Sigmoid colon (tissue), 3 donors: ENCODE measurements around the gene NID2.

Source experiments
- CTCF ChIP-seq, 4 experiments: fragments of 450-650 bp in 3 of 4; fragments of 200-600 bp in 1 of 4; IDR thresholded peaks; one replicate each; pipeline ENCODE4 v1.5.1; 2016 to 2019; ENCODE audit warnings: antibody characterized with exemption in 4 of 4, mild to moderate bottlenecking in 3 of 4, moderate library complexity in 2 of 4
- POLR2A ChIP-seq, 2 donors: fragments of 450-650 bp; IDR thresholded peaks; one replicate each; pipeline ENCODE4 v1.6.1; 2016; ENCODE audit warnings: antibody characterized with exemption in 2 of 2, mild to moderate bottlenecking in 2 of 2, moderate library complexity in 2 of 2

GRCh38 chr14:51978681-51979085, 90.2 kb downstream of the NID2 start:
- TF ChIP-seq CTCF (IDR thresholded peaks at IDR 0.05) (no peak), POLR2A (IDR thresholded peaks at IDR 0.05) (no peak)
